ENCODE results near the gene CACNA2D1. TPM values are rescaled to one million over a fixed set of nuclear protein-coding genes. Genes with fewer than 3 reads are reported as not detected.
"Not testable (repeated sequence)": the region's sequence is repeated elsewhere in the genome, so short reads cannot be mapped to it uniquely, and the experiment has no call there.

Gene CACNA2D1
- total RNA-seq, 1 experiment from 2014 or later, result 9.1 TPM

DNA sequence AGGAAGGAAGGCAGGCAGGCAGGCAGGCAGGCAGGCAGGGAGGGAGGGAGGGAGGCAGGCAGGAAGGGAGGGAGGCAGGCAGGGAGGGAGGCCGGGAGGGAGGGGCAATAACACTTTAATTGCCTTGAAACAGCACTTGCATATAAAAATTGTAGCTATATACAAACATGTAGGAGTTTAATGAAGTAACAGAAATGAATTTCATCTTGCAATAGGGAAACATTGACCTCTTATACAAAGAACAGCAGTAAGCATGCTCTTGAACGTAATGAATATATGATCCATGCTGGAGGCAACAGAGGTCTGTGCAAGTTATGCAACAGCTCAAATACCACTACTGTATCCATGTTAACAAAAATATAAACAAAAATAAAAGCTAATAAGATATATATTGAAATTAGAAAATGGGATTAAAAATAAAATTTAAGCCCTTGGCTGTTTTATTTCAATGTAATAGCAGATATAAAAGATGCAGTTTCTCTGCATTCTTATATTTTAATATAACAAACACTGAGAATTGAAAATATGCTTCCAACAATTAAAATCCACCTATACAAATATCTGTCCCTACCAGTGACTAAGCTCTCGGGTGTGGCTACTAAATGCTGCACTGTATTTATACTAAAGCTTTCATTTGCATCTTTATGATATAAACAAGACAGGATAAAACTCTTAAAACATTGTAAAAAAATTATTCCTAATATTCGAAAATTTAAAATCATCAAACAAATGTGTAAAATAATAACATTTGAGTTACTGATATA lies 50.3 kb downstream of the CACNA2D1 start:
- no peak for DNase-seq
- H3K36me3 ChIP-seq (replicated peaks; ENCODE audit: control insufficient read depth, insufficient read depth, low read length), result no peaks in the 10 kb centered on the region
- no peaks in the 10 kb centered on the region for H3K27me3 ChIP-seq (ENCODE audit: control insufficient read depth, insufficient read depth, low read length)
- no peak overlapping the region for H3K4me3 ChIP-seq (ENCODE audit: insufficient read depth, low read depth, low read length)

DNA sequence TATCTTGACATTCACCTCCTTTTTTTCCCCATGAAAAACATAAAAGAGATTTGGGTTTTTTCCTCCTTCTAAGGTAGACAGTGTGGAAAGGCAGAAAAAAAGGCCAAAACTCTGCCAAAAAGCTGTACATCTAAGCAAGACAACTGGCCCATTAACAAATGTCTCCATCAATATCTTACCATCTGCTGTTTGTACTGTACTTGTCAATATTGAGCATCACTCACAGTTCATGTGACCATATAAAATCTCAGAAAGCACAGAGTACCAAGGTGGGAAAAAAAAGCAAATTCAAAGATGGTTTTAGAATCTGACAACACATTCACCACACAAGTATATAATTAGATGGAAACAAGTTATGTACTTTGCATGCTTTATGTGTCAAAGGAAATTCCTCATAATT lies 52.6 kb downstream of the CACNA2D1 start:
- no peak overlapping the region for H3K4me3 ChIP-seq (ENCODE audit: insufficient read depth, low read depth, low read length)
- DNase-seq, result no peak
- H3K27me3 ChIP-seq (ENCODE audit: control insufficient read depth, insufficient read depth, low read length), result no peaks in the 10 kb centered on the region
- no peaks in the 10 kb centered on the region for H3K36me3 ChIP-seq (replicated peaks; ENCODE audit: control insufficient read depth, insufficient read depth, low read length)

DNA sequence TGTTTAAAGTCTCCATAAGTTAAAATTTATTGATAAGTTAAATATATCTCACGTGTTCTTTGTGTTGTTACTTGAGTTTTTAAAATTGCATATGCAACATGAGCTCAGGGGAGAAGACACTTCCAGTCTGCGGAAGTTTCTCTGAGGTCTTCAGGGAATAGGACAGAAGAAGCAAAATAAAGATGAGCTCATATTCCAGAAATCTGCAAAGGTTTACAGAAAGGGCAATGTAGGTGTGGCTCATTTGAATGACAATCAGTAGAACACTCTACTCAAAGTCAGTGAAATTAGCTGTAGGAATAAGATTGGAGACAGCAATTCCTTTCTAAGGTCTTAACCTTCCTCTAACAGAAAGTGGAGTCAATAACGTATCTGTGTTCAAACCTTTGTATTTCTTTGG lies 53.7 kb downstream of the CACNA2D1 start:
- H3K36me3 ChIP-seq (replicated peaks; ENCODE audit: control insufficient read depth, insufficient read depth, low read length), result no peaks in the 10 kb centered on the region
- DNase-seq, result no peak
- no peaks in the 10 kb centered on the region for H3K27me3 ChIP-seq (ENCODE audit: control insufficient read depth, insufficient read depth, low read length)
- H3K4me3 ChIP-seq (ENCODE audit: insufficient read depth, low read depth, low read length), result no peak overlapping the region

DNA sequence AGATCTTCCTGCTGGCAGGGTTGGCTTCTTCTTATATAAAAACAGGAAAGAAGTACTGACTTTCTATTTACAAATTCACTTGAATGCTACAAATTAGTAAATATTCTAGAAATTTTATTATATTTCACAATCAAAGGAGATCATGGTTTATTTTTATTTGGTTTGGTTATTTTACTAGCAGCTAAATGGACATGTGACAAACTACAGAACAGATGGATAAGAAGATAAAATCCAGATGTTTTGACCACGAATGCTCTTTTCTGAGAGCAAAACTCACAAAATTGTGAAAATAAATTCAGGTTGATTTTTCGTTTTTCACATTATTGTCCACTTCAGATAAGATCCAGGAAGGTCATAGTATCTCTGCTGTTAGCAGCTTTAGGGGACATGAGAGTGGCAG lies 55.4 kb downstream of the CACNA2D1 start:
- no peak overlapping the region for H3K4me3 ChIP-seq (ENCODE audit: insufficient read depth, low read depth, low read length)
- no peaks in the 10 kb centered on the region for H3K27me3 ChIP-seq (ENCODE audit: control insufficient read depth, insufficient read depth, low read length)
- H3K36me3 ChIP-seq (replicated peaks; ENCODE audit: control insufficient read depth, insufficient read depth, low read length), result no peaks in the 10 kb centered on the region
- no peak for DNase-seq

DNA sequence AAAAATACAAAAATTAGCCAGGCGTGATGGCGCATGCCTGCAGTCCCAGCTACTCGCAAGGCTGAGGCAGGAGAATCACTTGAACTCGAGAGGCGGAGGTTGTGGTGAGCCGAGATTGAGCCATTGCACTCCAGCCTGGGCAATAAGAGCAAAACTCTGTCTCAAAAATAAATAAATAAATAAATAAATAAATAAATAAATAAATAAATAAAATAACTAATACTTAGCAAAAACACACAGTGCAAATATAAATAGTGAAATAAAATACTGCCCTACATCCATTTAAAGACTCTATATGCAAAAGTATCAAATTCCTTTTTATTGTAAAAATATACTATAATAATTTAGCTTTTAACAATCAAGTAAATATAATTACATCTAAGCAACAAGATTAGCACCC lies 57.0 kb downstream of the CACNA2D1 start:
- H3K27me3 ChIP-seq (ENCODE audit: control insufficient read depth, insufficient read depth, low read length); DNase-seq; H3K36me3 ChIP-seq (replicated peaks; ENCODE audit: control insufficient read depth, insufficient read depth, low read length); H3K4me3 ChIP-seq (ENCODE audit: insufficient read depth, low read depth, low read length): not testable (repeated sequence)

DNA sequence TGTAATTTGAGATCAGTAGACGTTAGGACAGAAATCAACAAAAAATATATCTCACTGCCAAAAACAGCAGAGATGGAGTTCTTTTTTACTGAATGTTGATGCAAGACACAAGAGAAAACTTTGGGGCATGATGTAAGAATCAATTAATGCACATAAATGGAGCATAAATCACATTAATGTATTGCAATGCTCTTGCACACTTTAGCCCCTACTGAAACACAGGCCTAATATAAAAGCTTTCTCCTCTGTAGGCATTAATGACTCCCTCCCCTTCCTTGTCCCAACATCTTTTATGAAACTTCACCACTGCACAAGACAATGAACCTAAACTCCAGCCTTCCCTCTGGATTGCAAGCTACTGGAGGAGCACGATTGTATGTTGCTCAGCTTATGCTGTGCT lies 58.8 kb downstream of the CACNA2D1 start:
- DNase-seq, result no peak
- no peaks in the 10 kb centered on the region for H3K27me3 ChIP-seq (ENCODE audit: control insufficient read depth, insufficient read depth, low read length)
- no peak overlapping the region for H3K4me3 ChIP-seq (ENCODE audit: insufficient read depth, low read depth, low read length)
- no peaks in the 10 kb centered on the region for H3K36me3 ChIP-seq (replicated peaks; ENCODE audit: control insufficient read depth, insufficient read depth, low read length)

DNA sequence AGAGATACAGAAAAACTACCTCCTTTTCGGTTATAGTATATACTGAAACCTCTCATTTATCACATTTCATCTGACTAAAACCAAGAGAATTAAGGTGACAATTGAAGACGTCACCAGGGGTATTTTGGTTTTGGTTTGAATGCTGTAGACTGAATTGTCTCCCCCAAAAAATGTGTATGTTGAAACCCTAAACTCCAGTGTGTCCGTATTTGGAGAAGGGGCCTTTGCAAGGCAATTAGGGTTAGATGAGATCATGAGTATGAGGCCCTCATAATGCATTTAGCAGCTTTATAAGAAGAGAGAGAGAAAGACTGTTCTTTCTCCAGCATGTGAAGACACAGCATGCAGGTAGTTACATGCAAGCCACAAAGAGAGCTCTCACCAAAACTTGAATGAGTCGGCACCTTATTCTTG lies 59.5 kb downstream of the CACNA2D1 start:
- no peaks in the 10 kb centered on the region for H3K27me3 ChIP-seq (ENCODE audit: control insufficient read depth, insufficient read depth, low read length)
- no peak overlapping the region for H3K4me3 ChIP-seq (ENCODE audit: insufficient read depth, low read depth, low read length)
- no peak for DNase-seq
- no peaks in the 10 kb centered on the region for H3K36me3 ChIP-seq (replicated peaks; ENCODE audit: control insufficient read depth, insufficient read depth, low read length)

DNA sequence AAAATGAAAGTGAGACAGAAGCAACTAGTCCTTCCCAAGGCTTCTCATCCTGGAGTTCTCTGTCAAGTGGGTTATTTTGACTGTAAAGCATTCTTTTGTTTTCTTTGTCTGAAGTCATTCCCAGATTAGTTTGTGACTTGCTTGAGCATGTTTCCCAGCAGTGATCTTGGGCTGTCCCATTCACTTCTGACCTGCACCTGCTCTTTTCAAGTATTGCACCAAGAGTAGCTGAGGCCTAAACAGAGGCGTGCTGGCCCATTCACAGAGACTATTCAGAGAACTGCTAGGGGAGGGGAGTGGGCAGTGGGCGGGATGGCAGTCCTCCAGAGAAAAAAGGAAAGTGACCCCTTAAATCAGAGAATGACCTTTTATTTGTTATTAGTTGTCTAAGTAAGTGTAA lies 61.3 kb downstream of the CACNA2D1 start:
- peak; percentile 10 for DNase-seq
- Histone ChIP-seq H3K4me3 (ENCODE audit: insufficient read depth, low read depth, low read length) (no peak overlapping the region), H3K36me3 (replicated peaks; ENCODE audit: control insufficient read depth, insufficient read depth, low read length) (no peaks in the 10 kb centered on the region), H3K27me3 (ENCODE audit: control insufficient read depth, insufficient read depth, low read length) (no peaks in the 10 kb centered on the region)

DNA sequence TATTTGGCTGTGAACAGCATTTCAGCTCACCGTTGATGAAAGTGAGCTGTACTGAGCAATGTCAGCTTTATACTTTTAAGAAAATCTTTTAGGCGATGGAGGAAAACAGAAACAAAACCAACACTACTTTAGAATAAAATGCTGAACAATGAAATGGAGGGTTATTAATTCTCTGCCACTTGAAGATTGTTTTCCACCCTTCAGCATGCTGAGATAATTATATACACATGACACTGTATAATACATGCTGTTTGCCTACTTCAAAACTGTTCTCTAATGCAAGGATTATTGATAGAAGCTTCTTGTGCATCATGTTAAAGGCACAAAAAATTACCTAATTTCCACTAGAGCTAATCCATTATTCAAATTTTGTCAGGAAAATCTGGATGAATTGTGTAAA lies 66.8 kb downstream of the CACNA2D1 start:
- H3K36me3 ChIP-seq (replicated peaks; ENCODE audit: control insufficient read depth, insufficient read depth, low read length), result no peaks in the 10 kb centered on the region
- no peaks in the 10 kb centered on the region for H3K27me3 ChIP-seq (ENCODE audit: control insufficient read depth, insufficient read depth, low read length)
- H3K4me3 ChIP-seq (ENCODE audit: insufficient read depth, low read depth, low read length), result no peak overlapping the region
- DNase-seq, result no peak

DNA sequence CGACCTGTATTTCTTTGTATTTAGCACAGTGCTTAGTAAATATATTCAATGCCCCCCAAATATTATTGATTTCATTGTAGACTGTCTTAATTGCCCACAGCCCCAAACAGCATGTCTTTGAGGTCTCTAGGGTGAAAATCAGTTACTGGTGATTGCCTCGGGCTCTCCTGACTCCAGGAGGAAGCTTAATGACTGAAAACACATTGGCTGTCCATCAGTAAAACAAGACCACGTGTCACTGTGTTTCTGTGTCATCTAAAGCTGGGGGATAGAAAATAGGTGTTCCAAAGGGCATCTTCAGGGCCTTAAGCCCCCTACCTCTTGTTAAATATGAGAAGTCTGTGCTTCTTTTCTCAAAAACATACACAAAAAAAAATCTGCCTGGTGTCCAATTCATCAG lies 67.9 kb downstream of the CACNA2D1 start:
- Histone ChIP-seq H3K36me3 (replicated peaks; ENCODE audit: control insufficient read depth, insufficient read depth, low read length) (no peaks in the 10 kb centered on the region), H3K4me3 (ENCODE audit: insufficient read depth, low read depth, low read length) (no peak overlapping the region), H3K27me3 (ENCODE audit: control insufficient read depth, insufficient read depth, low read length) (no peaks in the 10 kb centered on the region)
- DNase-seq, result no peak

DNA sequence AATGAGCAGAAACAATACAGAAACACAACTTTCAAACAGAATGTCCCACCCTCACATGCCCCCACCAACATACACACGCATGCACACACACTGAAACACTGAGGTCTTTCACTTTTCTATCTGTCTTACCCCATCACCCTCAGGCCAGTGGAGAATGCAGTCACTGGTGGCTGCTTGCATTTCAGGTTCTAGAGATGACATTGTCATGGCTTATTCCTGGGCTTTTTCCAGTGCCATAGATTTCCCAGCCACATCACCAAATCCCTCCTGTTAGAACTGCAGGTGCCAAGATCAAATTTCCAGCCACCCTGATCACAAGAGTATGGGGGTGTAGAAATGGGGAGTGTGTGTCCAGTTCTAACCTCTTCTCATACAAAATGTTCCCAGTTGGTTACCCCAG lies 68.4 kb downstream of the CACNA2D1 start:
- H3K4me3 ChIP-seq (ENCODE audit: insufficient read depth, low read depth, low read length), result no peak overlapping the region
- H3K27me3 ChIP-seq (ENCODE audit: control insufficient read depth, insufficient read depth, low read length), result no peaks in the 10 kb centered on the region
- no peak for DNase-seq
- H3K36me3 ChIP-seq (replicated peaks; ENCODE audit: control insufficient read depth, insufficient read depth, low read length), result no peaks in the 10 kb centered on the region

DNA sequence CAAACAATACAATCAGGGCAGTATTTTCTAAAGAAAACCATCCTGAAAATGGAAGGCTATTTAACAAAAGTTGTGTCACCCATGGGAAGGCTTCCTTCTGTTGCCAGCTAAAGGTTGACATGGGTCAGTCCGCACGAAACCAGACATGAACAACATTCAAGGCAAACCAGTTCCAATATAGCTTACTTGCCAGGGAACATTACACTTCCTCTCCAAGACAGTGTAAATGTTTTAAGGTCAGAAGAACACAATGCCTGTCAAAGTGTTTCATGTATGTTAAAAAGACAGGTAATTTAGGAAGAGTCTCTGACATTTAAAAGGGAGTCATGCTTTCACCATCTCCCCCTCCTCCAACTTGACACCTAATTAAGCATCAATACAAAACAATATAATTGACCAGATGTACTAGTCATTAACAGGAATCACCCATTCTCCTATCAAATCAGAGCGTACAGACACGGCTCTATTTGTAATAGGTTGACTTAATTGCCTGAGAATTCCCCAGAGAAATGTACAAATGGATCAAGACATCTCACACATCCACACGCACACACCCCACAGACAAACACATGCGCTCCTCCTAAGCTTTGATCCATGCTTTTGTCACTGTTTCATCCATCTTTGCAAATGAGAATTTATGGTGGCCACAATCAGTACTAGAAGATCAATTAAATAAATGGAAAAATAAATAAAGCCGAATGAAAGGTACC lies 69.5 kb downstream of the CACNA2D1 start:
- Histone ChIP-seq H3K4me3 (ENCODE audit: insufficient read depth, low read depth, low read length) (no peak overlapping the region), H3K27me3 (ENCODE audit: control insufficient read depth, insufficient read depth, low read length) (no peaks in the 10 kb centered on the region), H3K36me3 (replicated peaks; ENCODE audit: control insufficient read depth, insufficient read depth, low read length) (no peaks in the 10 kb centered on the region)
- DNase-seq, result no peak

DNA sequence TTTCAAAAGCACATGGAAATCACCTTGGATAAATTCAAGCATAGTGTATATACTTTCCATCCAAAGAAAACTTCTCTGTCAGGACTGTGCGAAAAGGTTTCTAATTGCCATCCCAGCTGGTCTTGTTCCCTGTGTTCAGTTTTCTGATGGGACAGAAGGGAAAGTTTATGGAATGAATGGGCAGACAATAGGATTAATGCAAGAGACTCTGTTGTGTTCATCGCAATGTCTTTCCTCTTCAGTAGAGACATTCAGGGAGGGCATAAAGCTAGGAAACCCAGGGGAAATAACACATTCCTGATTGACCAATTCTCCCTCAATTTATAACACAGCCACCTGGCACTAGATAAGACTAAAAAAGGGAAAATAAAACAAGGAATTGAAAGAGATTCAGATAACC lies 78.9 kb downstream of the CACNA2D1 start:
- Histone ChIP-seq H3K4me3 (ENCODE audit: insufficient read depth, low read depth, low read length) (no peak overlapping the region), H3K27me3 (ENCODE audit: control insufficient read depth, insufficient read depth, low read length) (no peaks in the 10 kb centered on the region), H3K36me3 (replicated peaks; ENCODE audit: control insufficient read depth, insufficient read depth, low read length) (no peaks in the 10 kb centered on the region)
- no peak for DNase-seq

DNA sequence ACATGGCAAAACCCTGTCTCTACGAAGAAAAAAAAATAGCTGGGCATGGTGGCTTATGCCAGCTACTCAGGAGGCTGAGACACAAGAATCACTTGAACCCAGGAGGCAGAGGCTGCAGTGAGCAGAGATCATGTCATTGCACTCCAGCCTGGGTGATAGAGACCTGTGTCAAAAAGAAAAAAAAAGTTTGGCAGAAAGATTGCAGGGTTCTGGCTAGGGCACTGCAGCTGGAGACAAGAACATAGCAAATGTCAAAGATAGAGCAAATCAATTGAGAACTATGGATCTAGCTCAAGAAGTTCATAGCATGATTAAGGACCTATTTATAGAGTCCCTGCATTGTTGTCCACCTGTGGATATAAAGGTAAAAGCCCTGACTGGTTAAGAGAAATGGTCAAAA lies 79.5 kb downstream of the CACNA2D1 start:
- H3K27me3 ChIP-seq (ENCODE audit: control insufficient read depth, insufficient read depth, low read length), result no peaks in the 10 kb centered on the region
- H3K4me3 ChIP-seq (ENCODE audit: insufficient read depth, low read depth, low read length), result no peak overlapping the region
- no peak for DNase-seq

DNA sequence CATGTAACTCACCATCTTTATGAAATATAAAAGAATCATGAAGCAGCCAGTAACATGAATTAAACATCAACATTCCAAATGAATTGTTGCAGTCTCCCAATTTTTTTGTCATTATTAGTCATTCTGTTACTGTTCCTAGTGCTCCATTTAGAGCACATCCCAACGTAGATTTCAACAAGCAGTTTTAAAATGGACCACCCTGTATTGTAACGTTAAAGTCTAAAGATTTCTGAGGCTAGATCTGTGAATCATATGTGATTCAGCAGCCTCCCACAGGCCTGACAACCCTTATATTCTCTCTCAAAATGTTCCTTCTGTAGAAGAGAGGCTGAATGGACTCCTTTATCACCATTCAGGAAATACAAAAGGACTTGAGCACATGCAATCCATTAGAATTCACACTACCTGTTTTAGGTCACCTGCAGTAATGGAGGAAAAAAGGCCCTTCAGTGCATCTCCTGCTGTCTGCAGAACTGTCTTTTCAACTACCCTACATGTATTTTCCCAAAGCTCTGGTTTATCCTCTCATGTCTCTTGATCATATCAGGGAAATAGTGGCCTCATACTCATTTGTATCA lies 81.4 kb downstream of the CACNA2D1 start:
- DNase-seq, result no peak
- Histone ChIP-seq H3K36me3 (replicated peaks; ENCODE audit: control insufficient read depth, insufficient read depth, low read length) (no peaks in the 10 kb centered on the region), H3K27me3 (ENCODE audit: control insufficient read depth, insufficient read depth, low read length) (no peaks in the 10 kb centered on the region), H3K4me3 (ENCODE audit: insufficient read depth, low read depth, low read length) (no peak overlapping the region)

More for the DNA sequence above, 79.5 kb downstream of the CACNA2D1 start:
- no peaks in the 10 kb centered on the region for H3K36me3 ChIP-seq (replicated peaks; ENCODE audit: control insufficient read depth, insufficient read depth, low read length)

Measured in H7 (cell line).